GM18498 (cell line): ENCODE measurements around the gene E2F6.

Source experiments
- ATAC-seq: cut with Tn5 transposase; IDR thresholded peaks from one replicate; pipeline ENCODE4 v1.9.1; 2021; ENCODE audit warnings: mild to moderate bottlenecking, moderate library complexity; ENCODE audit not compliant: unreplicated experiment

E2F6 gene

GRCh38 chr2:11459816-11460215 is 6.1 kb downstream of the E2F6 start:
- ATAC-seq: no peak

GRCh38 chr2:11458753-11459152 is 7.2 kb downstream of the E2F6 start:
- ATAC-seq: no peak

GRCh38 chr2:11457935-11458334 is 8.0 kb downstream of the E2F6 start:
- ATAC-seq: peak; percentile 61

GRCh38 chr2:11456251-11456650 is 9.7 kb downstream of the E2F6 start:
- ATAC-seq: no peak

GRCh38 chr2:11454824-11455223 is 11.1 kb downstream of the E2F6 start:
- ATAC-seq: no peak

- no peak for ATAC-seq
These were observed 15.2 kb downstream of the E2F6 start for GRCh38 chr2:11450791-11451190.

GRCh38 chr2:11446733-11447248 is 19.2 kb downstream of the E2F6 start:
- no peak for ATAC-seq

- ATAC-seq: no peak
These were observed 21.2 kb downstream of the E2F6 start for GRCh38 chr2:11444737-11445136.

GRCh38 chr2:11438555-11439080 is 27.3 kb downstream of the E2F6 start:
- no peak for ATAC-seq

- ATAC-seq: no peak
These were observed 28.4 kb downstream of the E2F6 start for GRCh38 chr2:11437602-11438001.

- no peak for ATAC-seq
These were observed 30.9 kb downstream of the E2F6 start for GRCh38 chr2:11435036-11435435.

- no peak for ATAC-seq
These were observed 31.5 kb downstream of the E2F6 start for GRCh38 chr2:11434443-11434842.

GRCh38 chr2:11433822-11434221 is 32.1 kb downstream of the E2F6 start:
- no peak for ATAC-seq

GRCh38 chr2:11430729-11431128 is 35.2 kb downstream of the E2F6 start:
- ATAC-seq: no peak

GRCh38 chr2:11427224-11427623 is 38.7 kb downstream of the E2F6 start:
- ATAC-seq: no peak

GRCh38 chr2:11422901-11423435 is 43.0 kb downstream of the E2F6 start:
- ATAC-seq: no peak

GRCh38 chr2:11422491-11422865 is 43.5 kb downstream of the E2F6 start:
- no peak for ATAC-seq

GRCh38 chr2:11421863-11422490 is 44.0 kb downstream of the E2F6 start:
- ATAC-seq: no peak

GRCh38 chr2:11420671-11421070 is 45.3 kb downstream of the E2F6 start:
- ATAC-seq: no peak

- no peak for ATAC-seq
These were observed 45.8 kb downstream of the E2F6 start for GRCh38 chr2:11420190-11420589.

GRCh38 chr2:11419781-11420180 is 46.2 kb downstream of the E2F6 start:
- ATAC-seq: no peak

GRCh38 chr2:11417946-11418585 is 47.9 kb downstream of the E2F6 start:
- no peak for ATAC-seq
